ENCODE data around the gene ERO1A.

The ERO1A gene

GRCh38 chr14:52694761-52695480 lies 437 bp downstream of the ERO1A start:
- peak; percentile 5 to 49 for DNase-seq

DNA sequence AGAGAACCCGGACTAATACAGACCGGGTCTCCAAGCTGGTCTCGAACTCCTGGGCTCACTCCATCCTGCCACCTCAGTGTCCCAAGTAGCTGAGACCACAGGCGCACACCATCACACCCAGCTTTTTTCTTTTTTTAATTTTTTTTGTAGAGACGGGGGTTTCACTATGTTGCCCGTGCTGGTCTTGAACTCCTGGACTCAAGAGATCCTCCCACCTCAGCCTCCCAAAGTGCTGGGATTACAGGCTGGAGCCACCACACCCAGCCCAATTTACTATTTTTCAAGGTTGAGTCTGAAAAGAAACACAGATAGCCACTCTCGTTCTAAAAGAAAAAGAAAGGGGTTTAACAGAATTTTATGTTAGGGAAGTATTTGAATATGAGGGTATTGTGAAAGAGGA lies 1.8 kb downstream of the ERO1A start:
- DNase-seq, result no peak

GRCh38 chr14:52693036-52693435 lies 2.3 kb downstream of the ERO1A start:
- no peak for DNase-seq

GRCh38 chr14:52692248-52692962 lies 3.0 kb downstream of the ERO1A start:
- DNase-seq, result no peak

GRCh38 chr14:52690983-52691760 lies 4.2 kb downstream of the ERO1A start:
- DNase-seq, result no peak

DNA sequence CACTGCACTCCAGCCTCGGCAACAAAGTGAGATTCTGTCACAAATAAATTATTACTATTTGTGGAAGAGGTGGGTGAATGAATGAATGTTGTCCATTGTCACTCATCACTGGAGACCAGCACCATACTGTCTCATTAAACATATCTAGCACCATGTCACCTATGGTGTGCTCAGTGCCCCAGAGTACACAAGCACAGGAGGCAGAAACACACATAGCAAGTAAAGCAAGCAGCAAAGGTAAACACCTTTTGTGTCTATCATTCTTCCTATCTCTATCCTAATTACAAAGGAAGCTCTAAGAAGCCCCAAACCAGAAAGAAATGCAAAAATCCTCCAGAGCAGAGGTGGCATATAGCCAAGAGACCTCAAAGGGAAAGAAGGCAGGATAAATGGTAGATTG lies 9.2 kb downstream of the ERO1A start:
- no peak for DNase-seq

- no peak for DNase-seq
These were observed 11.3 kb downstream of the ERO1A start for GRCh38 chr14:52683985-52684520.

- DNase-seq, result no peak
These were observed 16.8 kb downstream of the ERO1A start for GRCh38 chr14:52678591-52678990.

- DNase-seq, result no peak
These were observed 31.5 kb downstream of the ERO1A start for GRCh38 chr14:52663850-52664249.

DNA sequence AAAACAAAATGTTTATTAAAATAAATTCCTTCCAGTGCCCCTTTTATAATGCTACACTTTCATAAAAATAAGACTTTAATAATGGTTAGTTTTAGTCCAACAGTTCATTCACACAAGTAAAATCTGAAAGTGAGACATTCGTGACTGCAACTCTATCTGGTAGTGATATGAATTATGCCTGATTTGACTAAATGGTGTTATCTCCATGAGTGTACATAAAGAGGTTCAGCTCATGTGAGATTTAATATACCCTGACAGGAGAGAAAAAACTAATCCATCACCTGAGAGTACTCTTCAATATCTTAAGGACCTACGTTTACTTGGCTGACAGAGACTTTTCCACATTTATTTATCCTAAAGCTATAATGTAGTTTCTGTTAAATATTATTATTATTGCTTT lies 34.0 kb downstream of the ERO1A start:
- no peak for DNase-seq

DNA sequence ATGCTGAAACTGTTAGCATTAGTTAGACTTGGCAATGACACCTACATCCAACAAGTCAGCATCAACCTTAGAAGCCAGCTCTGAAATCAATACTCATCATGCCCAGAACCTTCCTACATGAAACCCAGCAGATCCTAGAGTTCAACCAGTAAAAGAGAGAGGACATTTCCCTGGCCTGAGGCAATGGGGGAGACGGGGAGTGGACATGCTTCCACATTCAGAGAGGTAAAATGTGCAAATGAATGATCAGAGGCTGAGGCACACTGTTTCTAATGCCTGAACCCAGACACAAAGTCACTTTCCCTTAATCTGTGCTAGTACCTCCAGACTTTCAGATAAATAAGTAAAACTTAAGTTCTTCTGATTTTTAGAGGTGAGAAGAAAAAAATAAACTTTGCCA lies 34.5 kb downstream of the ERO1A start:
- no peak for DNase-seq

DNA sequence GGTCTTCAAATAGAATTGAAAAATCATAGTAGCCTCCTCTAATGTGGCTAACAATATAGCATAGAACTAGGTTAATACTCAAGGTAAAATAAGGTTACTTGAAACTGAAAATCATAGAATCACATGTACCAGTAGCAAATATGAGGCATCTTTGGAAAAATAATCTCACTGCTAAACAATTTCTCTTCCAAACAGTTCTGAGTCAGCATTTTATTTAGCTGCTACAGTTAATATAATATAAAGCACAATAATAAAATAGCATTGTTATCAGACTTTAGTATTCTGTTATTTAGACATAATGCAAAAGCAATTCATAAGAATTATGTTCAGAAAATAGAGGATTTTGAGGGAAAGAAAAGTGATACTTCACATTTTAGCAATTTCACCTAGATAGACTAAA lies 35.0 kb downstream of the ERO1A start:
- no peak for DNase-seq

DNA sequence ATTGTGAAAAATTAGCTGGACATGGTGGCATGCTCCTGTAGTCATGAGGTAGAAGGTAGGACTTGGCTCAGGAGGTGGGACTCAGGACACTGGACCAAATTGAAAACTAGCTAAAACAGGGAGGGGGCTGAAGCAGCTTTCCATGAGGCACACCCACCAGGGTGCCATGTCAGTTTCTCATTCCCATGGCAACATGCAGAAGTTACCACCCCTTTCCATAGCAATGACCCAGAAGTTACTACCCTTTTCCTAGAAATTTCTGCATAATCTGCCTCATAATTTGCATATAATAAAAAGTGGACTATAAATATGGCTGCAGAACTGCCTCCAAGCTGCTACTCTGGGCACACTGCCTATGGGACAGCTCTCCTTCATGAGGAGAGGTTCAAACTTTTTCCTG lies 38.5 kb downstream of the ERO1A start:
- no peak for DNase-seq

DNA sequence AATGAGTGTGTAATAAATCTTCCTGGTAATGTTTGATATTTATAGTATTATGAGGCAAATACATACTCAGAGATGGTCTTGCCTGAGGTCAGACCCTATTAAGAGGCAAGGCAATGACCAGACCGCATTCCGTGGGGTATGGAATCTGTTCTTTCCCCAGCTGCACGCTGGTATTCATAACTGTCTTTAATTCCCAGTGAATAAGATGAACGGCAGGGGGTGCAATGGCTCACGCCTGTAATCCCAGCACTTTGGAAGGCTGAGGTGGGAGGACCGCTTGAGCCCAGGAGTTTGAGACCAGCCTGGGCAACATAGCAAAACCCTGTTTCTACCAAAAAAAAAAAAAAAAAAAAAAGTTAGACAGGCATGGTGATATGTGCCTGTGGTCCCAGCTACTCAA lies 44.6 kb downstream of the ERO1A start:
- DNase-seq, result no peak

DNA sequence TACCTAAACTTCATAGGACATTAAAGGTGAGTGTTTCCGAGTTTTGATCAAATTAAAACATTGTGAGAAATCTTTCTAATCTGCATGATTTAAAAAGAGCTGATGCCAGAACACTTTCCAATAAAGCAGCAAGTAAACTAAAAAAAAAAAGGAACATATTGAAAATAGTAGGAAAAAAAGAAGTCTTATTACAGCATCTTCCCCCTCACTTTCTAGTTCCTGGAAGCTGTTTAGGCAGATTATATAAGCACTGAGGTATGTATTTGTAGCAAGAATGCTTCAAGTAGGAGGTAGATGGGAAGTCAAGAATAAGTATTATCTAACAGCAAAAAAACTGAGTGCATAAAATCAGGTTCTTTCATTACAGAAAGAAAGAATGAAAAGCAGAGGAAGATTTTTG lies 45.8 kb downstream of the ERO1A start:
- DNase-seq, result no peak

GRCh38 chr14:52641745-52642144 lies 53.6 kb downstream of the ERO1A start:
- DNase-seq, result no peak

DNA sequence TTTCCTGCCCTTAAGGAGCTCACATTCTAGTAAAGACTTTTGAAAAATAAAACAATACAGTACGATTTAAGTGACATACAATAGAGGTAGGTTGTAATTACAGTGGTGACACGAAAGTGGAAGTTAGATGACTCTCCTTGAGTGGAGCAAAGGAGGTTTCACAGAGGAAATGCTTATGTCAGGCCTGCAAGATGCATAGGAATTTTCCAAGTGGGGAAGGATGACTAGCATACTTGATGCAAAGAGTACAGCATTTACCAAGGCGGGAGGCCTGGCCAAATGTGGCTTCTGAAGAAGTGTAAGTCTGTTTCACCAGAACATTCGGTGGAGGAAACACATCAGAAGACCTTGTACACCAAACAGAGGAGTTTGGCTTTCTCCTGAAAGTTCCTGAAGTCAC lies 55.2 kb downstream of the ERO1A start:
- DNase-seq, result no peak

DNA sequence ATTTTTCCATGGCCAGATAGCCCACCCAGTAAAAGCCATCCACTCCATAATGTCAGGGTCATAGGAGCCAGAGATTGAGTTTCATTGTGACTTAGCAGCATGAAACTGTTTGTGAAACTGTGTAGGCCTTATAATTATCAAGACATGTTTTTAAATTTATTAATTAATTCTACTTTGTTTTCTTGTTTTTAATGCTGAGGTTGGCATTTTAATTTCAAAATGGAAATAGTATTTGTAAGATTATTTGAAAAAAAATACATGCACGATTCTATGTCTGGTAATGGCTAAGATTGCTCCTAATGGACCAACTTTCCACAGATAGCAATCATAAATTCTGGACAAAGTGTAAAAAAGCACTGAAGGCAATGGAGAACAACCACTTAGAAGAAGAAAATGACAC lies 75.7 kb downstream of the ERO1A start:
- no peak for DNase-seq

GRCh38 chr14:52618602-52619001 lies 76.8 kb downstream of the ERO1A start:
- DNase-seq, result no peak

DNA sequence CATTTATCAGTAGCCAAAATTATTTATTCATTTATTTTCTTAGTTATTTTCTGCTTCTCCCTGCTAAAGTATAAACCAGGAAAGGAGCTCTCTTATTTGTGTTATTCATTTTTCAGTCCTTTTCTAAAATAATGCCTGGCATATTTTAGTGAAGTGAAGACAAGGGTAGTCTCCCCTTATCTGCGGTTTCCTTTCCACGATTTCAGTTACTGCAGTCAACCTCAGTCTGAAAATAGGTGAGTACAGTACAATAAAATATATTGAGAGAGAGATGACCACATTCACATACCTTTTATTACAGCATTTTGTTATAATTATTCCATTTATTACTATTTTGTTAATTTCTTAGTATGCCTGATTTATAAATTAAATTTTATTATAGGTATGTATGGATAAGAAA lies 85.2 kb downstream of the ERO1A start:
- no peak for DNase-seq

- DNase-seq, result no peak
These were observed 85.8 kb downstream of the ERO1A start for GRCh38 chr14:52609445-52610044.

DNA sequence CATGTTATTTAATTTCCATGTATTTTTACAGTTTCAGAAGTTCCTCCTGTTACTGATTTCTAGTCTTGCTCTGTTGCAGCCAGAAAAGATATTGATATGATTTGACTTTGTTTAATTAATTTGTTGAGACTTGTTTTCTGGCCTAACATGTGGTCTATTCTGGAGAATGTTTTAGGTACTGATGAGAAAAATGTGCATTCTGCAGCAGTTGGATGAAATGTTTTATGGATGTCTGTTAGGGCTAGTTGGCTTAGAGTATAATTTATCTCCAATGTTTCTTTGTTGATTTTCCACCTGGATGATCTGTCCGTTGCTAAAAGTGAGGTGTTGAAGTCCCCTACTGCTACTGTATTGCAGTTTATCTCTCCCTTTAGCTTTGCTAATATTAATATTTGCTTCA lies 88.3 kb downstream of the ERO1A start:
- no peak for DNase-seq

GRCh38 chr14:52602131-52602530 lies 93.2 kb downstream of the ERO1A start:
- DNase-seq, result no peak

Data from NCI-H187 (cell line).